Measurements from ENCODE around the gene PPFIA3.

- TF ChIP-seq CTCF (IDR thresholded peaks at IDR 0.05; ENCODE audit: low read length): no peak
- no peak for TF ChIP-seq EZH2 (optimal IDR thresholded peaks at IDR 0.05; ENCODE audit: low read depth, low read length)
- TF ChIP-seq EZH2phosphoT487 (IDR thresholded peaks at IDR 0.05; ENCODE audit: low read length): no peak
Observed at GRCh38 chr19:49136771-49137171, 17.4 kb downstream of the PPFIA3 start.
